ENCODE data around the gene PNMA1. TPM values are rescaled to one million over a fixed set of nuclear protein-coding genes. Genes with fewer than 3 reads are reported as not detected.

The PNMA1 gene
- total RNA-seq, 2 experiments from 2014 or later = 26.6 to 28.3 TPM

- Mint-ChIP-seq H3K27ac (peak overlapping the region; percentile 54), H3K4me3 (no peak overlapping the region), H3K27me3 (no peaks in the 10 kb centered on the region), H3K36me3 (peaks cover 36% of the 10 kb centered on the region), H3K9me3 (no peaks in the 10 kb centered on the region), H3K4me1 (peaks cover 42% of the 10 kb centered on the region)
- peak; percentile 80 for DNase-seq
Observed at GRCh38 chr14:73728717-73729330, 14.6 kb upstream of the PNMA1 start.

GRCh38 chr14:73727166-73727565, 13.0 kb upstream of the PNMA1 start:
- Mint-ChIP-seq H3K9me3 (no peaks in the 10 kb centered on the region), H3K27me3 (no peaks in the 10 kb centered on the region), H3K27ac (no peak overlapping the region), H3K36me3 (peaks cover 45% of the 10 kb centered on the region), H3K4me1 (peaks cover 47% of the 10 kb centered on the region), H3K4me3 (no peak overlapping the region)
- DNase-seq = no peak

- DNase-seq = no peak
- Mint-ChIP-seq H3K36me3 (peaks cover 46% of the 10 kb centered on the region), H3K4me3 (no peak overlapping the region), H3K27me3 (no peaks in the 10 kb centered on the region), H3K27ac (peak overlapping the region; percentile 72), H3K9me3 (no peaks in the 10 kb centered on the region), H3K4me1 (peaks cover 42% of the 10 kb centered on the region)
Observed at GRCh38 chr14:73726025-73726961, 12.1 kb upstream of the PNMA1 start.

- peaks cover 47% of the 10 kb centered on the region for H3K36me3 Mint-ChIP-seq
- H3K9me3 Mint-ChIP-seq = no peaks in the 10 kb centered on the region
- peak overlapping the region; percentile 72 for H3K27ac Mint-ChIP-seq
- no peak overlapping the region for H3K4me3 Mint-ChIP-seq
- H3K27me3 Mint-ChIP-seq = no peaks in the 10 kb centered on the region
- DNase-seq = no peak
- peaks cover 41% of the 10 kb centered on the region for H3K4me1 Mint-ChIP-seq
Observed at GRCh38 chr14:73725116-73726024, 11.2 kb upstream of the PNMA1 start.

GRCh38 chr14:73724696-73725095, 10.5 kb upstream of the PNMA1 start:
- Mint-ChIP-seq H3K27me3 (no peaks in the 10 kb centered on the region), H3K27ac (peak overlapping the region; percentile 60), H3K4me3 (no peak overlapping the region), H3K4me1 (peaks cover 35% of the 10 kb centered on the region), H3K36me3 (peaks cover 45% of the 10 kb centered on the region), H3K9me3 (no peaks in the 10 kb centered on the region)
- no peak for DNase-seq

- H3K27ac Mint-ChIP-seq = peak overlapping the region; percentile 80
- H3K4me1 Mint-ChIP-seq = peaks cover 29% of the 10 kb centered on the region
- H3K36me3 Mint-ChIP-seq = peaks cover 45% of the 10 kb centered on the region
- no peak overlapping the region for H3K4me3 Mint-ChIP-seq
- no peak for DNase-seq
- H3K9me3 Mint-ChIP-seq = no peaks in the 10 kb centered on the region
- no peaks in the 10 kb centered on the region for H3K27me3 Mint-ChIP-seq
Observed at GRCh38 chr14:73723797-73724661, 9.8 kb upstream of the PNMA1 start.

- H3K27me3 Mint-ChIP-seq = no peaks in the 10 kb centered on the region
- no peak for DNase-seq
- peaks cover 41% of the 10 kb centered on the region for H3K36me3 Mint-ChIP-seq
- H3K27ac Mint-ChIP-seq = peak overlapping the region; percentile 80
- H3K4me3 Mint-ChIP-seq = no peak overlapping the region
- H3K4me1 Mint-ChIP-seq = peaks cover 22% of the 10 kb centered on the region
- H3K9me3 Mint-ChIP-seq = no peaks in the 10 kb centered on the region
Observed at GRCh38 chr14:73723406-73723796, 9.2 kb upstream of the PNMA1 start.

GRCh38 chr14:73722581-73722980, 8.4 kb upstream of the PNMA1 start:
- Mint-ChIP-seq H3K27ac (peak overlapping the region; percentile 38), H3K27me3 (no peaks in the 10 kb centered on the region), H3K4me3 (no peak overlapping the region), H3K4me1 (peaks cover 21% of the 10 kb centered on the region), H3K9me3 (no peaks in the 10 kb centered on the region), H3K36me3 (peaks cover 40% of the 10 kb centered on the region)
- no peak for DNase-seq

- H3K27me3 Mint-ChIP-seq = no peaks in the 10 kb centered on the region
- peak overlapping the region; percentile 66 for H3K27ac Mint-ChIP-seq
- H3K9me3 Mint-ChIP-seq = no peaks in the 10 kb centered on the region
- H3K4me1 Mint-ChIP-seq = peaks cover 18% of the 10 kb centered on the region
- peaks cover 37% of the 10 kb centered on the region for H3K36me3 Mint-ChIP-seq
- no peak for DNase-seq
- H3K4me3 Mint-ChIP-seq = no peak overlapping the region
Observed at GRCh38 chr14:73721101-73721821, 7.1 kb upstream of the PNMA1 start.

- no peak overlapping the region for H3K27ac Mint-ChIP-seq
- no peak for DNase-seq
- H3K36me3 Mint-ChIP-seq = peaks cover 33% of the 10 kb centered on the region
- H3K9me3 Mint-ChIP-seq = no peaks in the 10 kb centered on the region
- H3K4me1 Mint-ChIP-seq = peaks cover 15% of the 10 kb centered on the region
- H3K27me3 Mint-ChIP-seq = no peaks in the 10 kb centered on the region
- H3K4me3 Mint-ChIP-seq = no peak overlapping the region
Observed at GRCh38 chr14:73720636-73721035, 6.5 kb upstream of the PNMA1 start.

- Mint-ChIP-seq H3K36me3 (peaks cover 29% of the 10 kb centered on the region), H3K4me3 (no peak overlapping the region), H3K27me3 (no peaks in the 10 kb centered on the region), H3K27ac (no peak overlapping the region), H3K9me3 (no peaks in the 10 kb centered on the region), H3K4me1 (peaks cover 13% of the 10 kb centered on the region)
- no peak for DNase-seq
Observed at GRCh38 chr14:73719791-73720190, 5.6 kb upstream of the PNMA1 start.

GRCh38 chr14:73719361-73719760, 5.2 kb upstream of the PNMA1 start:
- no peaks in the 10 kb centered on the region for H3K9me3 Mint-ChIP-seq
- H3K36me3 Mint-ChIP-seq = peaks cover 29% of the 10 kb centered on the region
- H3K27me3 Mint-ChIP-seq = no peaks in the 10 kb centered on the region
- no peak for DNase-seq
- peaks cover 15% of the 10 kb centered on the region for H3K4me1 Mint-ChIP-seq
- peak overlapping the region; percentile 72 for H3K27ac Mint-ChIP-seq
- H3K4me3 Mint-ChIP-seq = peak overlapping the region; percentile 18

- H3K27ac Mint-ChIP-seq = no peak overlapping the region
- H3K27me3 Mint-ChIP-seq = no peaks in the 10 kb centered on the region
- H3K36me3 Mint-ChIP-seq = peaks cover 24% of the 10 kb centered on the region
Observed at GRCh38 chr14:73718418-73719251, 4.5 kb upstream of the PNMA1 start.

More at GRCh38 chr14:73718418-73719251, 4.5 kb upstream of the PNMA1 start:
- no peak for DNase-seq
- peaks cover 9% of the 10 kb centered on the region for H3K4me1 Mint-ChIP-seq
- no peaks in the 10 kb centered on the region for H3K9me3 Mint-ChIP-seq
- H3K4me3 Mint-ChIP-seq = no peak overlapping the region
